ENCODE results near the gene S100PBP.

DNA sequence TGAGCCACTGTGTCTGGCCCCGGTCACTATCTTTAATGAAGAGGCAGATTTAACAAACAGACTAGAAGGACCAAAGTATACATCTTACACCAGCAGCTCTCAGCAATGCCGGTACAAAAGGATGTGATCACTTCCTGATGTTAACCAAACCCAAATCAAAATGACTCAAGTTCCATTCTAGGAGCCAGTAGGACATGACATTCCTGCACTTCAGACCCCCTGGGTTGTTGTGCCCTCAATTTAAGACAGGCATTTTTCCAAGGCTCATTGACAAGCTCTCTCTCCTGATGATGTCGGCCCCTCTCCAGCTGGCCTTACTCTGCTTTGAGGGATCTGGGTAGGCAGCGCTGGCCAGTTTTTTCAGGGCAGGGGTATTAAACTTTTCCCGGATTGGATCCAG lies 35.4 kb upstream of the S100PBP start:
- TF ChIP-seq CTCF (conservative IDR thresholded peaks at IDR 0.05; ENCODE audit: low read length) (no peak), EZH2phosphoT487 (IDR thresholded peaks at IDR 0.05; ENCODE audit: borderline replicate concordance) (no peak)

Measured in Loucy (cell line).